Muscle layer of colon (tissue), 2 donors: ENCODE measurements around the gene ENOX2.

Experiments used
- H3K27ac ChIP-seq: one replicate; pipeline ENCODE4 v1.7.0; 2013; ENCODE audit warnings: low read depth, mild to moderate bottlenecking, low read length, moderate library complexity
- H3K27me3 ChIP-seq, 2 donors: one replicate each; pipeline ENCODE4 v1.7.0; 2013; ENCODE audit warnings: low read length in 2 of 2, mild to moderate bottlenecking in 2 of 2; ENCODE audit not compliant: insufficient read depth in 2 of 2, control insufficient read depth in 1 of 2
- H3K36me3 ChIP-seq: one replicate; pipeline ENCODE4 v1.7.0; 2013; ENCODE audit warnings: mild to moderate bottlenecking, low read length; ENCODE audit not compliant: insufficient read depth
- H3K4me1 ChIP-seq: one replicate; pipeline ENCODE4 v1.7.0; 2013; ENCODE audit warnings: mild to moderate bottlenecking, low read length; ENCODE audit not compliant: insufficient read depth
- H3K4me3 ChIP-seq, 2 donors: one replicate each; pipeline ENCODE4 v1.7.0; 2013; ENCODE audit warnings: low read length in 2 of 2, low read depth in 1 of 2, mild to moderate bottlenecking in 1 of 2, moderate library complexity in 1 of 2
- H3K9ac ChIP-seq: one replicate; pipeline ENCODE4 v1.7.0; 2013; ENCODE audit warnings: low read length
- H3K9me3 ChIP-seq: one replicate; pipeline ENCODE4 v1.7.0; 2013; ENCODE audit warnings: mild to moderate bottlenecking, low read length
- donor health status: abdominal sarcoma.
- donor health status: Adenocarcinoma of cecum.

ENOX2 gene

DNA sequence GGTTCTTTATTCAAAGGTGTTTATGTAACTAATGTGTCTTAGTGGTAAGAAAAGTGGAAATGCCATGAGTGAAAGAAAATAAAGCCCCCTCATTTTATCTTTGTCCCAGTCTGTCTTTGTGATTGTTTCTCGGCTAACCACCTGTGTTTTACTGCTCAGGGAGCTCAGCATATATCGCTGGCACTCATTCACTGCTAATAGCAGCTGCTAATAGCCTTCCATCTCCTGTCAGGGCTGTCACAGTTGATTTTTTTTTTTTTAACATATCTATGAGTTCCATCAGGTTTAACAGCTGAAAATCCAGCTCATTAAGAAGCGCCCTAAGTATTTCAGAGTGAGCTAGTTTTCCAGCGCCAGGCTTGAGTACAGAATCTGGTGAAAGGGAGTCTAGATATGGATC, 295.6 kb downstream of the ENOX2 start:
- Histone ChIP-seq H3K27me3 (no peaks in the 10 kb centered on the region), H3K9me3 (no peaks in the 10 kb centered on the region), H3K9ac (no peak overlapping the region), H3K36me3 (no peaks in the 10 kb centered on the region), H3K27ac (no peak overlapping the region), H3K4me1 (no peaks in the 10 kb centered on the region), H3K4me3 (no peak overlapping the region)

DNA sequence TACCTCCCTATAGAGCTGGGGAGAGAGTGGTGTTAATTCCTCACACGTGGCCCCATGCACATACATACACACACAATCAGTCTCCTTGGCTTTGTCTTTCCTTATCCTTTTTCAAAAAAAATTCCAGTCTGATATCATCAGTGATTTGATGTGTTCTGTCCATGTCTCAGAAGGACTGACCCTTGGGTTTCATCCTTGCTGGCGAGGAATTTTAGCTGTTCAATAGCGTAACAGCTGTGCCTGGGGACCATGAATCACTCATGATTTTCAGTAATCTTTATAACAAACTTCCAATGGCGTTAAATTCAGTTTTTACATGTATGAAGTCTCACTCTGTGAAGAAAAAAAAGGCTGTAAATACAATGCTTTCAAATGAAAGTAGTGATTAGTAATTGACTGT, 296.6 kb downstream of the ENOX2 start:
- no peaks in the 10 kb centered on the region for H3K36me3 ChIP-seq

DNA sequence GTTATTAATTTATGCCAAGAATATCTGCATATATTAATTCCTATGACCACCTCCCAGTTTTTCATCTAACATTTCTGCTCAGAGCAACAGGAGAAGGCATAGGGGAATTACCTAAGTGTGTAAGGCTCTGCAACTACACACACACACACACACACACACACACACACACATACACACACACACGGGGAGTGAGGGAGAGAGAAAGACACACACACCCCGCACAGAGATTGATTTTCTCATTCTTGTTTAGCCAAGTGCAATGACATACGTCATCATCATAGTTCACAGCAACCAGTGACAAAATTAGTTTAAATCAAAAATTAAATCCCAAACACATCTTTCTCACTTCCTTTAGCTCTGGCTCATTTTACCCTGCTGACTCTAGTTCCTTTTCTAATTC, 298.1 kb downstream of the ENOX2 start:
- H3K9me3 ChIP-seq: no peaks in the 10 kb centered on the region
- no peak overlapping the region for H3K9ac ChIP-seq
- H3K27me3 ChIP-seq: no peaks in the 10 kb centered on the region
- no peak overlapping the region for H3K4me3 ChIP-seq
- H3K27ac ChIP-seq: no peak overlapping the region
- no peaks in the 10 kb centered on the region for H3K4me1 ChIP-seq
- H3K36me3 ChIP-seq: no peaks in the 10 kb centered on the region

More for the DNA sequence above, 296.6 kb downstream of the ENOX2 start:
- no peaks in the 10 kb centered on the region for H3K4me1 ChIP-seq
- H3K27ac ChIP-seq: no peak overlapping the region
- no peak overlapping the region for H3K9ac ChIP-seq
- H3K9me3 ChIP-seq: no peaks in the 10 kb centered on the region
- no peak overlapping the region for H3K4me3 ChIP-seq
- no peaks in the 10 kb centered on the region for H3K27me3 ChIP-seq

DNA sequence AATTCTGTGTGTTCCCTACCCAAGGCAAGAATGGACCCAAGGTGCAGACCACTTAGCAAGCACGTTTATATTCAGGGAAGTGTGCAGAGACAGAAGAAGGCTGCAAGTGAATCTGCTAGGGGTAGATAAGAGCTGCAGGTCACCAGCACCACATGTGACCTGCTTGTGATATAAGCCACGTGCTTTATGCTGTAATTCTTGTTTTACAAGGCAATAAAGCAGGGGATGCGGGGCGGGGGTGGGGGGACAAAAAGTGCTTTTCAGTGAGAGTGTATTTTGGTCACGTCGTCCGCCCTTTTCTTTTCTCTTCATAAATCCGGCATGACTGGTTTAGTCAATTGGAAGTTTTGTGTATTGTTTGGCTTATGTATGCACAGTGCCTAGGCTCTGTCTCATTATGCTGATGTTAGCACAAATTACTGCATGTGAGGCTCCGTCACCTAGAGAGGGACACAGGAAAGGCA, 308.5 kb downstream of the ENOX2 start:
- Histone ChIP-seq H3K27me3 (no peaks in the 10 kb centered on the region), H3K4me3 (no peak overlapping the region), H3K9me3 (no peaks in the 10 kb centered on the region), H3K9ac (no peak overlapping the region), H3K36me3 (no peaks in the 10 kb centered on the region), H3K27ac (no peak overlapping the region), H3K4me1 (no peaks in the 10 kb centered on the region)

GRCh38 chrX:130593911-130594310, 309.1 kb downstream of the ENOX2 start:
- no peaks in the 10 kb centered on the region for H3K27me3 ChIP-seq
- no peaks in the 10 kb centered on the region for H3K4me1 ChIP-seq
- no peak overlapping the region for H3K4me3 ChIP-seq
- H3K27ac ChIP-seq: no peak overlapping the region
- H3K9ac ChIP-seq: no peak overlapping the region
- H3K36me3 ChIP-seq: no peaks in the 10 kb centered on the region
- H3K9me3 ChIP-seq: no peaks in the 10 kb centered on the region

DNA sequence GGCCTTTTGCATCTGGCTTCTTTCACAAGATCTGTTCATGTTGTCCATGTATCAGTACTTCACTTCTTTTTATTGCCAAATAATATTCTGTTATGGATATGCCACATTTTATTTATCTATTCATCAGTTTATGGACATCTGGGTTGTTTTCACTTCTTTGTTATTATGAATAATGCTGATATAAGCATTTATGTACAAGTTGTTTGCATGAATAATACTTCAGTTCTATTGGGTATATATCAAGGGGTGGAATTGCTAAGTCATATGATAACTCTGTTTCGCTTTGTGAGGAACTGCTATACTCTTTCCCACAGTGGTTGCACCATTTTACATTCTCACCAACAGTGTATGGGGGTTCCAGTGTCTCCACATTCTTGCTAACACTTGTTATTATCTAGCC, 310.8 kb downstream of the ENOX2 start:
- no peak overlapping the region for H3K9ac ChIP-seq
- H3K27me3 ChIP-seq: no peaks in the 10 kb centered on the region
- H3K27ac ChIP-seq: no peak overlapping the region
- H3K4me3 ChIP-seq: no peak overlapping the region
- H3K4me1 ChIP-seq: no peaks in the 10 kb centered on the region
- H3K9me3 ChIP-seq: no peaks in the 10 kb centered on the region
- no peaks in the 10 kb centered on the region for H3K36me3 ChIP-seq

DNA sequence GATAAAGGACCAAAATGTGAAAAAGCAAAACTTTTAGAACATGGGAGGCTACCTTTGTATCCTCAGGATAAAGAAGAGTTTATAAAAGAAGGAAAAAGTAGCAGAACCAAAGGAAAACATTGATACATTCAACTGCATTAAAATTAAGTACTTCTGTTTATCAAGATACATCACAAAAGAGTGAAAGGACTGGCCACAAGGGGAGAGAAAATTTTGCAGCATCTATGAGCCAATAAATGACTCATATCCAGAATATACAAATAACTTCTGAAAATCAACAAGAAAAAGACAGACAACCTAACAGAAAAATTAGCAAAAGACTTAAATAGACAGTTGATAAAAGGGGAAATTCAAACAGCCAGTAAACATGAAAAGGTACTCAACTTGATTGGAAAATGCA, 324.1 kb downstream of the ENOX2 start:
- no peak overlapping the region for H3K9ac ChIP-seq
- H3K36me3 ChIP-seq: no peaks in the 10 kb centered on the region
- no peaks in the 10 kb centered on the region for H3K4me1 ChIP-seq
- H3K27me3 ChIP-seq: no peaks in the 10 kb centered on the region
- H3K9me3 ChIP-seq: no peaks in the 10 kb centered on the region
- H3K27ac ChIP-seq: no peak overlapping the region
- no peak overlapping the region for H3K4me3 ChIP-seq

GRCh38 chrX:130577431-130577830, 325.6 kb downstream of the ENOX2 start:
- Histone ChIP-seq H3K9me3 (no peaks in the 10 kb centered on the region), H3K27me3 (no peaks in the 10 kb centered on the region), H3K4me3 (no peak overlapping the region), H3K27ac (no peak overlapping the region), H3K9ac (no peak overlapping the region), H3K36me3 (no peaks in the 10 kb centered on the region), H3K4me1 (no peaks in the 10 kb centered on the region)

- Histone ChIP-seq H3K4me1 (no peaks in the 10 kb centered on the region), H3K9ac (no peak overlapping the region), H3K9me3 (no peaks in the 10 kb centered on the region), H3K27me3 (no peaks in the 10 kb centered on the region), H3K36me3 (no peaks in the 10 kb centered on the region), H3K4me3 (no peak overlapping the region), H3K27ac (no peak overlapping the region)
Measured at GRCh38 chrX:130575831-130576389, 327.1 kb downstream of the ENOX2 start.
